ENCODE measurements around the gene TRIP10.
"Not testable (repeated sequence)": the region's sequence is repeated elsewhere in the genome, so short reads cannot be mapped to it uniquely, and the experiment has no call there.

The TRIP10 gene

GRCh38 chr19:6744381-6745301 lies 5.2 kb downstream of the TRIP10 start:
- DNase-seq = no peak

- no peak for DNase-seq
These were observed 6.5 kb downstream of the TRIP10 start for GRCh38 chr19:6745965-6746364.

GRCh38 chr19:6748543-6748942 lies 9.1 kb downstream of the TRIP10 start:
- DNase-seq = not testable (repeated sequence)

GRCh38 chr19:6750062-6750461 lies 10.6 kb downstream of the TRIP10 start:
- DNase-seq = no peak

GRCh38 chr19:6751189-6751588 lies 11.7 kb downstream of the TRIP10 start:
- DNase-seq = no peak

GRCh38 chr19:6752256-6753177 lies 13.0 kb downstream of the TRIP10 start:
- no peak for DNase-seq

GRCh38 chr19:6753178-6754031 lies 13.9 kb downstream of the TRIP10 start:
- peak; percentile 95 for DNase-seq

- DNase-seq = no peak
These were observed 14.7 kb downstream of the TRIP10 start for GRCh38 chr19:6754136-6754535.

- DNase-seq = no peak
These were observed 15.4 kb downstream of the TRIP10 start for GRCh38 chr19:6754653-6755463.

GRCh38 chr19:6760606-6761005 lies 21.1 kb downstream of the TRIP10 start:
- no peak for DNase-seq

GRCh38 chr19:6761053-6761676 lies 21.7 kb downstream of the TRIP10 start:
- DNase-seq = peak; percentile 57

- DNase-seq = not testable (repeated sequence)
These were observed 22.8 kb downstream of the TRIP10 start for GRCh38 chr19:6762253-6762797.

GRCh38 chr19:6765738-6766356 lies 26.4 kb downstream of the TRIP10 start:
- no peak for DNase-seq

- peak; percentile 19 for DNase-seq
These were observed 27.0 kb downstream of the TRIP10 start for GRCh38 chr19:6766357-6767080.

- DNase-seq = peak; percentile 48
These were observed 27.5 kb downstream of the TRIP10 start for GRCh38 chr19:6767081-6767356.

GRCh38 chr19:6767357-6768235 lies 28.1 kb downstream of the TRIP10 start, which contains the start of gene SH2D3A:
Gene SH2D3A (minus strand): TSS chr19:6767435. CDS start chr19:6763748, 3,687 bp downstream.
- DNase-seq = peak; percentile 94

- no peak for DNase-seq
These were observed 28.8 kb downstream of the TRIP10 start for GRCh38 chr19:6768236-6768785.

- peak; percentile 43 for DNase-seq
These were observed 29.6 kb downstream of the TRIP10 start for GRCh38 chr19:6769006-6769619.
